HAP-1 (cell line): ENCODE data around the gene OTOS.

Experiments
- DNase-seq, 2 experiments: peaks; one replicate each; pipeline ENCODE4 v3.0.0-alpha.2; 2016 to 2020; ENCODE audit warnings: low spot score in 2 of 2
- H3K27me3 ChIP-seq: fragments of 250-450 bp; sonication (Bioruptor Pico); 2 replicates; pipeline ENCODE4 v1.5.1; 2020; ENCODE audit warnings: low read depth, mild to moderate bottlenecking, moderate library complexity
- H3K36me3 ChIP-seq: fragments of 250-450 bp; sonication (Bioruptor Pico); replicated peaks from 2 replicates; pipeline ENCODE4 v1.5.1; 2020; ENCODE audit warnings: mild to moderate bottlenecking
- H3K4me1 ChIP-seq: fragments of 250-450 bp; sonication (Bioruptor Pico); 2 replicates; pipeline ENCODE4 v1.5.1; 2020; ENCODE audit warnings: mild to moderate bottlenecking
- H3K4me3 ChIP-seq: fragments of 250-450 bp; sonication (Bioruptor Pico); 2 replicates; pipeline ENCODE4 v1.5.1; 2020; ENCODE audit warnings: mild to moderate bottlenecking, moderate library complexity
- H3K9me3 ChIP-seq: fragments of 250-450 bp; sonication (Bioruptor Pico); 2 replicates; pipeline ENCODE4 v1.5.1; 2020; ENCODE audit warnings: mild to moderate bottlenecking, moderate library complexity
- in situ Hi-C: fragments of 300-500 bp; cut with MboI; formaldehyde crosslinking; loops from 3 replicates; pipeline ENCODE4 v1.14.3; 2020; ENCODE audit warnings: low sequenced_read_pairs, inconsistent platforms, mixed read lengths

Gene OTOS

DNA sequence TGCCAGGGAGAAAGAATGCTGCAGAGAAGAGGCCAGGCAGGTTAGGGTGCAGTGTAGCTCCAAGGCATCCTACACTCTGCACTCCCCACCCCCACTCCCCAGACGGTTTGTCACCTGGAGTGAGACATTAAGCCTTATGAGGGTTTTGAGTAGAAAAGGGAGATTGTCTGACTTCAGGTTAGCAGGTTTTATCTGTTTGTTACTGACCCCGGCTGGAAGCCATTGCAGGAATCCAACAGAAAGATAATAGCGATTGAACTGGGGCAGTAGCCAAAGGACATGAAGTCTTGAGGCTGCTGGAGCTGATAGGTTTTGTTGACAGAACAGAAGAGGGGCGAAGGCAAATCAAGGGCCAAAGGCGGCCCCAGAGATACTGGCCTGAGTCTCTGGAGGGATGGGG is 51.2 kb downstream of the OTOS start:
- DNase-seq: no peak
- H3K36me3 ChIP-seq: no peaks in the 10 kb centered on the region
- peaks cover 3% of the 10 kb centered on the region; the same call in 1 of the 2 replicates for H3K9me3 ChIP-seq

More for the DNA sequence above, 51.2 kb downstream of the OTOS start:
- Histone ChIP-seq H3K4me1 (no peaks in the 10 kb centered on the region), H3K4me3 (no peak overlapping the region), H3K27me3 (peaks cover 17% of the 10 kb centered on the region)
- in situ Hi-C loops: no loop called here
